ENCODE results near the gene ZBED3.

Gene ZBED3

DNA sequence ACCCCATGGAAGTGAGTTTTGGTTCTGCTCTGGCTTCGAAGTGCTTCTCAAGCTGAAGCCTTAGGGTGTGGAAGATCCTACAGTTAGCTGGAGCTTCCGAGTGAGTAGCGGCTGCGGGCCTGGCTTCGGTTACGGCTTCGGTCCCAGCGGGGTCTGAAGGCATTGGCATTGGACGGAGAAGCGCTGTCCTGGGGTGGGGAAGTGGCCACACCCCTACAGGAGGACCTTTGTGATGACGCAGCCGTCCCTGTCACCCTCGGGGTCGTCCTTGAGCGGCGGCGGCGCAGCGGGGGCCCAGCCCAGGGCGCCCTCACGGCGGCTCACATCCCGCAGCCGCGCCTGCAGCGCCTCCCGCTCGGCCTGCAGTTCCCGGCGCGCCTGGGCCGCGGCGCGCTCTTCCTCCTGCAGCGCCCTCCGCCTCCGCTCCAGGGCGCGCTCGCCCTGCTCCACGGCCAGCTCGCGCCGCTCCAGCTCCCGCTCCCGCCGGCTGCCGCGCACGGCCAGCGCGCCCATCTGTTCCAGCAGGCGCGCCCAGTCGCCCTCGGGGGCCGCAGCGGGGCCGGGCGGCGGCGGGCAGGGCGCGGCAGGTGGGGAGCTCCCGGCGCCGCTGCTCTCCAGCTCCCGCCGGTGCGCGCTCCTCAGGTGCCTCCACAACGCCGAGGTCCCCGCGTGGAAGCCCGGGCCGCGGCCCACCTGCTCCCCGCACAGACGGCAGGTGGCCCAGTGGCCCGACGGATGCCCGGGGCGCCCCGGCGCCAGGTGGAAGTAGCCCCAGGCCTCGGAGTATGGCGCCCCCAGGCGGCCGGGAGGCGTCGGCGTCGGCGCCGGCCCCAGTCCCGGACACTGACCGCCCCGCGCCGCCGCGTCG lies 9.9 kb downstream of the ZBED3 start:
- DNase-seq (ENCODE audit: low read depth in 3 of 3): peak in 2 of 3 donors; percentile 35 to 56

DNA sequence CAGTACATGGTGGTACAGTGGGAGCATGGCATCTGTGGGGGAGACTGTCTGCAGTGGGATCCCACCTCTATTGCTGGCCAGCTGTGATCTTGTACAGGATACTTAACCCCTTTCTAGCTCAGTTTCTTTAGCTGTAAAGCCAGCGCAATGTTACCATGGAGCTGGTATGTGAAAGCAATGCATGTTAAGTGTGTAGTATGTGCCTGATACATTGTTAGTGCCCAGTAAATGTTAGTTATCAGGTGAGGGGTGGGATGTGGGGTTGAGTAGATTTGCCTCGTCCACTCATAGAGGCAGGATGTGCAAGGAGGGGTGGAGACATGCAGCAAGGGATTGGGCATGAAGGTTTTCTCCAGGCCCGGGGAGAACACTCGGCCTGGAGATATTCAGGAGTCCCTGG lies 12.3 kb downstream of the ZBED3 start:
- no peak for DNase-seq (ENCODE audit: low read depth in 3 of 3)

DNA sequence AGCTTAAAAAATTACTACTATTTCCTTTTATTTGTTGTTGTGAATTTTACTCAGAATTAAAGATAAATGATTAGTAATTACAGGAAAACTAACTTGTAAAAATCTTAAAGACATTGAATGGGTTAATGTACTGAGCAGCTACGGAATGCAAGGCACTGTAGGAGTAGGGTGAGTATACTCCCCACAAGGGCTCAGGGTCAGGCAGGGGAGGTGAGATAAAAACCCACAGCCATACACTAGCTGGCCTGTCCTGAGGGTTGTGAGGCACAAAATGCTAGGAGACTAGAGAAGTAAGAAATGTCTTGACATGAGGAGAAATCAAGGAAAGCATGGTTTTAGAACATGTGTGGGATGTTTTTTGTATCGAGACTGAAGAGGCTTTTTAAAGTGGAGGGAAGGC lies 13.4 kb downstream of the ZBED3 start:
- no peak for DNase-seq (ENCODE audit: low read depth in 3 of 3)

DNA sequence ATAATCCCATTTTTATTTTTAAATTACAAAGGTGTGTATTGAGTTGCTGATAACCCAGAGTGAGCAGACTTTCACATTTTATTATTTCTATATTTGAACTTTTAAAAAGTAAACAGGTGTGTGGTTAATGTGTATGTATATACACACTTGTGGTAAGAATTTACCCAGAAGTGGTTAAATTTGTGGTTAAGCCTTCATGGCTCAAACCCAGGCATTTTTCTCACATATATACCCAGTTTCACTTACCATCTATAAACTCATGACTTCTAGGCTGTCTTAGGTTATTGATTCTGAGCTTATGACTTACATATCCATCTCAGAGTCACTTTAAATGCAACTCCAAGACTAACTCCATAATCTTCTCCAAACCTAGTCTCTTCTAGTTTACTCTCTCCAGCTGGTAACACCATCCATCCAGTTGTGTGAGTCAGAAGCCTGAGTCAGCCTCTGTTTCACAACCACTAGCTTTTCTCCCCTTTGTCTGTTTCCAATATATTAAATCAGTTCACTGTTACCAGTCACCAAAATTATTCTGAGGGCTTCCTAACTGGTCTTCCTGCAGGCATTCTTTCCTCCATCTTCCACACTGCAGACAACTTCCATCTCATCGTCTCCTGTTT lies 20.2 kb downstream of the ZBED3 start:
- DNase-seq (ENCODE audit: low read depth in 3 of 3): no peak

DNA sequence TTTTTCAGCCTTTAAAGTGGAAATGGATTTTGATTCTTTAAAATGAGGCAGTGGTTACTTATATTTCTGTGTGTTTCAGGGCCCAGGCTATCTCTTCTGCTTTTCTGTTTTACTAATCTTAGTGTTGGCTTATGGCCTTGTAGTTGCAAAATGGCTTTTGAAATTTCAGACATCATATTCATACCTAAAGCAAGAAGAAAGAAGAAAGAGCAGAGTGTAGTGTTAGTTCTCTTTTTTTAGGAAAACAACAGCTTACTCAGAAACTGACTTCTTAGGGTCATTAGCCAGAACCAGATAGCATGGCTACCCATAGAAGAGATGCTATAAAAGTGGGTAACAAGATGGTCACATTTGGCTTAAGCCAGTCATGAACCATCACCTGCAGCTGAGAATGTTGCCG lies 20.9 kb downstream of the ZBED3 start:
- no peak for DNase-seq (ENCODE audit: low read depth in 3 of 3)

DNA sequence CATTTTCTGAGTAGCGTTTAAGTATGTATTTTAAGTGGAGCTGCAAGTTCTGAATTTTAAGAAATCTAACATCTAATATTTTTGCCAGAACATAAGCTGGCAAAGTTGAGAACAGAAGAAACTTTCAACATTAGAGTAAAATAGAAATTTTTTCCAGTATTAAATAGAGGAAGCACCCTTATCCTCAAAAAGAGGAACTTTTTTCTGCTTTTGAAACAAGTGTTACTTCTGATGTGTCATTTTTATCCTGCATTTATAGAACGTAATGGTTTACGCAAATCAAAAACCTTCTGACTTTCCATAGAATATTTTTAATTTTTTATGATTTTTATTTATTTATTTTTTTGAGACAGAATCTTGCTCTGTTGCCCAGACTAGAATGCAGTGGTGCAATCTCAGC lies 21.8 kb downstream of the ZBED3 start:
- no peak for DNase-seq (ENCODE audit: low read depth in 3 of 3)

DNA sequence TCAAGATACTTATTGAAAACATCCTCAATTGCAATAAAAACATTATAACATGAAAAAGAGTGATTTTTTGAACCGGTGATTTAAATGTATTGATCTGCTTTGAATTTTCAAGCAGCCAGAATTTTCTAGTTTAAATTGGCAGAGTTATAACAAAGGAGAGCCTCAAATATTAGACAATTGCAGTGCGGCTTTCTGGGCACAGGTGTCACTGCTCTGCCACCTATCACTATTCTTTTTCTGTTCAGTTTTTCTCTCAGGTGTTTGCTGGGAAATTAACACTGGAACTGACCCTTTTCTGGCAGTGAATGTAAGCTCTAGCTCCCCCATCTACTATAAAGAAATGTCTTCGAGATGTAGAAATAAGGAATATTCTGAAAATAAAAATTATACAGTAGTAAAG lies 23.0 kb downstream of the ZBED3 start:
- no peak for DNase-seq (ENCODE audit: low read depth in 3 of 3)

DNA sequence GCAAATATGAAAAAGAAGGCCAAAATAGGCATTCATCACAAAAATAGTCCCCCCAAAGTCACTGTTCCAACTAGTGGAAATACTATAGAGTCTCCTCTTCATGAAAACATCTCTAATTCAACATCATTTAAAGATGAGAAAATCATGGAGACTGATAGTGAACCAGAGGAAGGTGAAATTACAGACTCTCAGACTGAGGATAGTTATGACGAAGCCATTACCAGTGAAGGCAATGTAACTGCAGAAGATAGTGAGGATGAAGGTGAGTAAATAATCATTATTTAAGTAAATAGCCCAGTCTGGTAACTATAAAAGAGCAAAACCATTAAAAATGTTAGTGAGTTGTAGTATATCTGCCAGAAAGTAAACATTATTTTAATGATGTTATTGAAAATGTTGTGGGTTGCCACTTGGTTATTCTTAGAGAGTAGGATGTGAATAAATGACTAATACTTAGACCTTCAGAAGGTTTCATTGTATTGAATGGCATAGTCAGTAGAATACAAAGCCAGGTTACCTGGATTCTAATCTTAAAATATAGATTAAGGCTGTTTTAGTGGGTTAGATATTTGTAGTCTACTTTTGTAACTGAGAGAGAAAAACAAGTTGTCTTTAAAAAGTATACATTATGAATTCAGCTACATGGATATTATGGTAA lies 40.5 kb downstream of the ZBED3 start:
- DNase-seq (ENCODE audit: low read depth in 3 of 3): no peak

DNA sequence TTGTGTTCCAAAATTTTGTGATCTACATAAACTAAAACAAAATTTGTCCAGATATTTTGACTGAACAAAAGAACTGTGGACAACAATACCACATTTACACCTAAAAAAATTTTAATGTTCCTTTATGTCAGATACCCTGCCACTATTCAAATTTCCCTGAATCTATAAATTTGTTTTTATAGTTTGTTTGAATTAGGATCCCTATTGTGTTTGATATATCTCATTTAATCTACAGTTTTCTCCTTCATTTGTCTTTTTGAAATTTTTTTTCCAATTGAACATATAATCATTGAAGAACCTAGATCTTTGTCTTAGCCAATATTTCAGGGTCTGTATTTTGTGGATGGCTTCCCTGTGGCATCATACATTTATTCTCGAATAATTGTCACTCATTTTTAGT lies 51.1 kb downstream of the ZBED3 start:
- DNase-seq (ENCODE audit: low read depth in 3 of 3): no peak

DNA sequence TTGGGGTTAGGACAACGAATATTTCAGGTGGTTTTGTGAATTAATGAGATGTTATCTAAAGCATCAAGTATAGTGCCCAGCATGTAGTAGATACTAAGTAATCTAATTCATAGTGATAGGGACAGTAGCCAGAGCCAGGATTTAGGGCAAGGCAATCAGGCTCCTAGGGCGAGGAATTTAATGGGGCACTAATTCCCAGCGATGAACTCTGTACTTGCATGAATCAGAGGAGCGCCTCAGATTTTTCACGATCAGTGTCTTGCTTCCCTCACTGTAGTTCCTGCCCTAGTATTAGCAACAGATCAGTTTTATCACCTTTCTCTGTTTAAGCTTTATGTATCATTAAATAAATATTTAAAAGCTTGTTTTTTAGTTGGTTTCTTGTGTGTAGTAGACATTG lies 53.7 kb downstream of the ZBED3 start:
- no peak for DNase-seq (ENCODE audit: low read depth in 3 of 3)

DNA sequence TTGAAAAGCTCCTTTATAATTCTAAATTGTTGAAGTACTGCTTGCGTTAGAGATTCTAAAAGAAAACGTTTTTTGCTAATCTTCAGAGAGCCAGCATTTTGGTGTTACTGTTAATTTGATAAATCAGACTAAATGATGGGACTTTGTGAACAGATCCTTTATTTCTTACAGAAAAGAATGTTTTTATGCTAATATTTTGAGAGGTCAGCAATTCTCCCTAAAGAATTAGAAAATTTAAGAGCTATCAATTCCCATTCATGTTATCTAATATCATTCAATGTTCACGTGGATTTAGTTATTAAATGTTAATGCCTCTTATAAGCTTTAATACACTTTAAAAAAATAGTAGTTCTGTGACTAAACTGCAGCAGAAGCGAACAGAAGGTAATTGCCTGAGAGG lies 54.5 kb downstream of the ZBED3 start:
- no peak for DNase-seq (ENCODE audit: low read depth in 3 of 3)

DNA sequence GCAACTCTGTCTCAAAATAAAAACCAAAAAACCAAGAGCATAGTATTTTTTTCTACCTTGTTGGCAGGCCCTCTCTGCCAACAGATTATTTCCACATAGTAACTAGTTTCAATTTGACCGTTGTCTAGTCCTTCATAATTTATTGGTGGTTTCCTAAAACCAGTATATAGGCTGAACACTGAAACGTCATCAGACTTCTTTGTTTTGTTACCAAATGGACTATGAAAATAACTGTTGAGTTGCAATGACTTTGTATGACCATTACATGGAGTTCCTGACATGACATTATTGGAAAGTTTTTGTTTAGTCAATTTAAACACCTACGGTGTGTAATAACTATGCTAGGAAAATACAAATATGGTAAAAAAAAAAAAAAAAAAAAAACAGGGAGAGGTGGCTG lies 55.2 kb downstream of the ZBED3 start:
- DNase-seq (ENCODE audit: low read depth in 3 of 3): no peak

DNA sequence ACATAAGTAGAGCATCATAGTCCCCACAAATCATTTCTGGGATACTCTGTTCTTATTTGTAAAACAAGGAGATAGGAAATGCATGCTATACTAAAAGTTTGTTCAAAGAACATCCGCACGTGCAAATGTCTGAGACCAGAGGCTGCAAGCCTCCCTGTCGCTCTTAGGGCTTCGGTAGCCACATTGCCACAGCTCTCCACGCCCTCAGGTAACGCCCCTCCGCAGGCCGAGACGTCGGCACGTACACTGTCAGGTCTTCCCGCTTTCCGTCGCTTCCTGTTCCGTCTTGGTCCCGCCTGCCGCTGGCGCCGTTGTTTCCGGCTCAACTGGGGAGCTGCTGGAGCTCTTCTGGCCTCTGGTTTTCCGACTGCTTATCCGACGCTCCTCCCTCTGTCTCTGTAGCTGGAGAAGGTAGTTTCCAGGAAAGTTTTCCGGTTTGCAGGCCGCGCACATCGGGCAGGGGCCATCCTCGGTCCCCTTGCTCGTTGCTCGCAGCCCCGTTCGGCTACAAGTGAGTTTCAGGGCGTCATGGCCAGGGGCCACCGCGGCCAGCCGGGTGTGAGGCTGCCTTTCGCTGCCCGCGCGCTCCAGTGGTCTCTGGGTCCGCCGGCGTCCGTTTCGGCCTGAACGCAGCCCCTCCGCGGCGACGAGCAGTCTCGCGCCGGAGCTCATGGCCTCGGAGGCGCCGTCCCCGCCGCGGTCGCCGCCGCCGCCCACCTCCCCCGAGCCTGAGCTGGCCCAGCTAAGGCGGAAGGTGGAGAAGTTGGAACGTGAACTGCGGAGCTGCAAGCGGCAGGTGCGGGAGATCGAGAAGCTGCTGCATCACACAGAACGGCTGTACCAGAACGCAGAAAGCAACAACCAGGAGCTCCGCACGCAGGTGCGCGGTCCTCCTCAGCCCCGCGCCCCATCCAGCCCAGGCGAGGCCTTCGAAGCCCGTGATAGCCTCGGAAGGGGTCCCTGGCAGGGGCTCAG lies 56.7 kb downstream of the ZBED3 start, which contains the start of gene AGGF1:
Gene AGGF1, plus strand, starts transcription at position 308 of the 975 bp plus-strand sequence. Its CDS starts 363 bp downstream, at position 671.
- peak; percentile 79 to 88 (median 85) for DNase-seq (ENCODE audit: low read depth in 3 of 3)

DNA sequence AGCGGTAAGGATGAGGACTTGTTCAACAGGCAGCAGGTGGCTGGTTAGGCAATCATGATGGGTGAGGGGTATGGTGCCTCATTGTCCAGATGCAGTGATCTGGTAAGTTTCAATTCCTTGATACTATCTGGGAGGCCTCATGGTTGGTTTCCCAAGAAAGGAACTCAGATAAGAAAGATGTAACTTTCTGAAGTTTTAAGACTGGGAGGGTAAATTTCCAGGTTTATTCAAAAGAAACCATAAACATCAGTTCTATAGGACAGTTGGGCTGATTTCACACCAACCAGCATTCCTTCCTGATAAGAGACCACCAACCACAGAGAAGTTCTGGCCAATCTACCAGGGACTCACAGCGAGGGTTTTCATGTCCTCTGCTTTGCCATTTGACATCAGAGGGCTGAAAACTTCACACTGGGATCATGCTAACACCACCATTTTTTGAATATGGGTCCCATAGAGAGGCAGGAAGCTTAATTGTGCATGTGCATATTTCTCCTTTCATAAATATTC lies 57.7 kb downstream of the ZBED3 start:
- no peak for DNase-seq (ENCODE audit: low read depth in 3 of 3)

DNA sequence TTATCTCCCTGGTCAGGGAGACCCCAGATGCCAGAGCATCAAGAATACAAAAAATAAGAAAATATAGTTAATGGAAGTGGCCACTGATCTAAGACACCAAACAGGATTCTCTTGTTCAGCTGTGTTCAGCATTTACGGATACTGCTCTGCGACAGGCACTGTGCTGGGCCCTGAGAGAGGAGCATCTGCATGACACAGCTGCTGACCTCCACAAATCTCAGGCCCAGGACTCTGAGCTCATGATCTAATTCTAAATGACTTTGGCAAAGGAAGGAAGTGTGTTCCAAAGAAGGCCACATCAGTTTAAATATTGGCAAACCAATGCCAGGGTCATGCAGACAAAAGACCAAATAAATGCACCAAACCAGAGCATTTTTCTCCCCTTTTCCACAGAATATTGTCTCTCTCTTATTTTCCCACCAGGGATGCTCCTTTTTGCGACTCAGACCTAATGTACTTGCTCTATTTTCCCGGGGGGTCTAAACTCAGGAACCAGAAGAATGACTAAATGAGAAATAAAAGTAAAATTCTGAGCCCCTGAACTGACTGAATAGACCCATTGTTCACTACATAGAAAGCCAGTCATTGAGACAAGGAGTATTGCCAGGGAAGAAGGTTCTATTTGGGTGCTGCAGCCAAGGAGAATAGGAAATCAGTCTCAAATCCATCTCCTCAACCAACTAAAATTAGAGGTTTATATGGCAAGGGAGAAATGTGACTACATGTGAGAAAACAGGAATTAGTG lies 58.3 kb downstream of the ZBED3 start:
- DNase-seq (ENCODE audit: low read depth in 3 of 3): no peak

DNA sequence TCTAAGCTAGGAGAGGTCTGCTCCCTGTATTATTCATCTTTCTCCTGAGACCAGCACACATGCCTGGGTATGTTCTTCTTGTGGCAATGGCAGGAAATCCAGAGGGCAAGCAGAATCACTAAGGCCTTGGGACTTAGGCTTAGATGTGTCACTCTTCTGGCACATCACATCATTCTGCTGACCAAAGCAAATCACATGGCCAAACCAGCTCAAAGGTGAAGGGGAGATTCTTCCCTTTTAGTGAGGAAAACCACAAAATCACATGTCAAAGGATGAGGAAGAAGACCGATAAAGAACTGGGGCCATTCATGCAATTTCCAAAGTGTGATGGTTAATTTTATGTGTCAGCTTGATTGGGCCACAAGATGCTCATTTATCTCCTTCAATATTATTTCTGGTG lies 62.6 kb downstream of the ZBED3 start:
- no peak for DNase-seq (ENCODE audit: low read depth in 3 of 3)

DNA sequence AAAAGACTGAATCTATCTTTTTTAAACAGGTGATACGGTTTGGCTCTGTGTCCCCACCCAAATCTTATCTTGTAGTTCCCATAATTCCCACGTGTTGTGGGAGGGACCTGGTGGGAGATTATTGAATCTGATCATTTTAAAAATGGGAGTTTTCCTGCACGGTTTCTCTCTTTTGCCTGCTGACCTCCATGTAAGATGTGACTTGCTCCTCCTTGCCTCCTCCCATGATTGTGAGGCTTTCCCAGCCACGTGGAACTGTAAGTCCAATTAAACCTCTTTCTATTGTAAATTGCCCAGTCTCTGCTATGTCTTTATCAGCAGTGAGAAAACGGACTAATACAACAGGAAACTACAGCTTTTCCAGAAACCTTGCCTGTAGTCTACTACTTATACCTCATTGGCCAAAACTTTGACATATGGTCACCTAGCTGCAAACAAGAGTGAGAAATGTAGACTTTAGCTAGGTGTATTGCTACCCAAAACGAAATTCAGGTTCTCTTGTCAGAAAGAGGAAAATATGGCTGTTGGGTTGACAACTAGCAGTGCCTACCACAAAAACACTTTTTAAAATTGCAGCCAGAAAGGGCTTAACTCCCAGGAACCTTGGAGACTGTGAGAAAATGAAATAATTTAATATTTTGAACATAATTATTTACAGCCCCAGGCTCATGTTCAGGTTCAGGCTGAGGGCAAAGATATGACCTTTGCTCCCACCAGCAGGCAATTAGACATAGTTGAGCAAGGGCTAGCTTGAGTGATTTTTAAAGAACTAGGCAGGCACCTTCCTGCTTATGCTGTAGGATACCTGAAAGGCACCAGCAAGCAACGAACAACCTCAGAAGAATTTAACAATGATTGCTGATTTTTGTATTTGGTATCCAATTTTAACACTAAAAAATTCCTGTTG lies 64.3 kb downstream of the ZBED3 start:
- DNase-seq (ENCODE audit: low read depth in 3 of 3): no peak
